IMR-90 (cell line): ENCODE measurements around the gene TALDO1. TPM values are rescaled to one million over a fixed set of nuclear protein-coding genes. Genes with fewer than 3 reads are reported as not detected.

ENCODE experiments used
- ATAC-seq: fragments of 200-7000 bp; cut with Tn5 transposase; 2 replicates; pipeline ENCODE4 v1.9.1; 2020; ENCODE audit warnings: low read depth, mild to moderate bottlenecking, moderate library complexity
- BruUV-seq: library from RNA; stranded (reverse); fragments of 400-500 nt; replicated peaks from 2 replicates; lab custom pipeline; 2021; lab: Mats Ljungman, UMichigan
- CTCF ChIA-PET: fragments of 300-600 bp; formaldehyde crosslinking; extraction: SDS; loops from one replicate; lab custom pipeline; 2021; ENCODE audit warnings: antibody characterized with exemption; lab: Yijun Ruan, JAX
- POLR2A ChIA-PET: fragments of 300-600 bp; sonication (Branson Sonifier 250); formaldehyde crosslinking; loops from one replicate; lab custom pipeline; 2022; ENCODE audit warnings: antibody characterized with exemption; ENCODE audit not compliant: unreplicated experiment; lab: Charles Lee
- DNase-seq: peaks from one replicate; pipeline ENCODE4 v3.0.0; 2013
- H2AFZ ChIP-seq: replicated peaks from 2 replicates; pipeline ENCODE3; 2013; ENCODE audit warnings: low read length, mild to moderate bottlenecking; ENCODE audit not compliant: poor library complexity
- H2AK5ac ChIP-seq: 2 replicates; pipeline ENCODE4 v1.6.1; 2013; ENCODE audit warnings: low read depth, low read length, inconsistent platforms
- H2AK9ac ChIP-seq: replicated peaks from 2 replicates; pipeline ENCODE3; 2013; ENCODE audit warnings: mild to moderate bottlenecking, low read depth, low read length, moderate library complexity; ENCODE audit not compliant: poor library complexity
- H2BK120ac ChIP-seq: 2 replicates; pipeline ENCODE4 v1.6.1; 2013; ENCODE audit warnings: low read depth, low read length, inconsistent platforms
- H2BK15ac ChIP-seq: 3 replicates; pipeline ENCODE4 v1.6.1; 2013; ENCODE audit warnings: low read depth, low read length, inconsistent platforms
- H2BK20ac ChIP-seq: 2 replicates; pipeline ENCODE4 v1.6.1; 2013; ENCODE audit warnings: low read depth, mild to moderate bottlenecking, inconsistent platforms, low read length, moderate library complexity
- H2BK5ac ChIP-seq: 2 replicates; pipeline ENCODE4 v1.6.1; 2013; ENCODE audit warnings: mild to moderate bottlenecking, low read depth, low read length, inconsistent platforms; ENCODE audit not compliant: poor library complexity, severe bottlenecking
- H3K14ac ChIP-seq: replicated peaks from 2 replicates; pipeline ENCODE4 v1.6.1; 2013; ENCODE audit warnings: low read depth, low read length, inconsistent platforms
- H3K18ac ChIP-seq: 2 replicates; pipeline ENCODE4 v1.6.1; 2013; ENCODE audit warnings: low read depth, low read length, control low read depth
- H3K23ac ChIP-seq: 2 replicates; pipeline ENCODE4 v1.6.1; 2013; ENCODE audit warnings: low read depth, low read length, inconsistent platforms
- H3K27ac ChIP-seq: 2 replicates; pipeline ENCODE4 v1.5.1; 2013; ENCODE audit warnings: mild to moderate bottlenecking, control low read depth, low read length; ENCODE audit not compliant: insufficient read depth
- H3K27me3 ChIP-seq: 2 replicates; pipeline ENCODE4 v1.6.1; 2013; ENCODE audit warnings: low read length; ENCODE audit not compliant: control insufficient read depth, insufficient read depth
- H3K36me3 ChIP-seq: 2 replicates; pipeline ENCODE4 v1.6.1; 2013; ENCODE audit warnings: low read length, mixed read lengths; ENCODE audit not compliant: control insufficient read depth, insufficient read depth
- H3K4ac ChIP-seq: 2 replicates; pipeline ENCODE4 v1.6.1; 2013; ENCODE audit warnings: low read depth, low read length, inconsistent platforms
- H3K4me1 ChIP-seq: 2 replicates; pipeline ENCODE4 v1.6.1; 2013; ENCODE audit warnings: low read length, mixed read lengths; ENCODE audit not compliant: control insufficient read depth, insufficient read depth
- H3K4me2 ChIP-seq: 2 replicates; pipeline ENCODE4 v1.6.1; 2013; ENCODE audit warnings: low read depth, mild to moderate bottlenecking, control low read depth, low read length, moderate library complexity
- H3K4me3 ChIP-seq: 2 replicates; pipeline ENCODE4 v1.5.1; 2013; ENCODE audit warnings: low read depth, mild to moderate bottlenecking, control low read depth, low read length, moderate library complexity; ENCODE audit not compliant: insufficient read depth
- H3K56ac ChIP-seq: 2 replicates; pipeline ENCODE4 v1.6.1; 2013; ENCODE audit warnings: low read length, inconsistent platforms; ENCODE audit not compliant: insufficient read depth; ENCODE audit errors: extremely low read depth
- H3K79me1 ChIP-seq, 2 experiments: 2 replicates each; pipeline ENCODE4 v1.6.1; 2013; ENCODE audit warnings: low read length in 2 of 2, inconsistent platforms in 1 of 2, low read depth in 1 of 2
- H3K9ac ChIP-seq: 2 replicates; pipeline ENCODE4 v1.6.1; 2013; ENCODE audit warnings: low read depth, low read length, control low read depth
- H3K9me1 ChIP-seq: 2 replicates; pipeline ENCODE4 v1.6.1; 2013; ENCODE audit warnings: low read length, inconsistent platforms; ENCODE audit not compliant: insufficient read depth
- H3K9me3 ChIP-seq: 2 replicates; pipeline ENCODE4 v1.6.1; 2013; ENCODE audit warnings: low read length; ENCODE audit not compliant: control insufficient read depth, insufficient read depth
- H4K20me1 ChIP-seq: 2 replicates; pipeline ENCODE4 v1.6.1; 2013; ENCODE audit warnings: low read length, inconsistent platforms; ENCODE audit not compliant: insufficient read depth
- H4K5ac ChIP-seq: 2 replicates; pipeline ENCODE4 v1.6.1; 2013; ENCODE audit warnings: mild to moderate bottlenecking, low read depth, low read length, control low read depth
- H4K8ac ChIP-seq, 2 experiments: 2 replicates each; pipeline ENCODE4 v1.6.1; 2013; ENCODE audit warnings: low read depth in 2 of 2, low read length in 2 of 2, control low read depth in 1 of 2, inconsistent platforms in 1 of 2
- H4K91ac ChIP-seq: 2 replicates; pipeline ENCODE4 v1.6.1; 2013; ENCODE audit warnings: low read depth, low read length, inconsistent platforms; ENCODE audit not compliant: insufficient read depth
- CEBPB ChIP-seq: IDR thresholded peaks from 2 replicates; pipeline ENCODE4 v1.6.1; 2012; ENCODE audit warnings: low read depth, low read length, improper control_type of control experiment
- CHD1 ChIP-seq: IDR thresholded peaks from 2 replicates; pipeline ENCODE4 v1.6.1; 2012; ENCODE audit warnings: low read depth, low read length, improper control_type of control experiment
- CTCF ChIP-seq: conservative IDR thresholded peaks from 2 replicates; pipeline ENCODE4 v1.5.1; 2012; ENCODE audit warnings: mild to moderate bottlenecking, low read depth, low read length, improper control_type of control experiment
- ELK1 ChIP-seq: fragments of 150-350 bp; IDR thresholded peaks from 2 replicates; pipeline ENCODE4 v1.6.1; 2016; ENCODE audit warnings: low read depth, mild to moderate bottlenecking, low read length, moderate library complexity, borderline replicate concordance
- FOS ChIP-seq: fragments of 150-350 bp; IDR thresholded peaks from 2 replicates; pipeline ENCODE4 v1.6.1; 2016; ENCODE audit warnings: low read depth, low read length
- MAFK ChIP-seq: IDR thresholded peaks from 2 replicates; pipeline ENCODE4 v1.6.1; 2012; ENCODE audit warnings: low read depth, low read length, improper control_type of control experiment
- MAZ ChIP-seq: IDR thresholded peaks from 2 replicates; pipeline ENCODE4 v1.6.1; 2012; ENCODE audit warnings: low read depth, mild to moderate bottlenecking, low read length, improper control_type of control experiment, moderate library complexity, borderline replicate concordance
- MXI1 ChIP-seq: IDR thresholded peaks from 2 replicates; pipeline ENCODE4 v1.6.1; 2012; ENCODE audit warnings: low read depth, mild to moderate bottlenecking, low read length, moderate library complexity, borderline replicate concordance
- NFE2L2 ChIP-seq: fragments of 150-350 bp; IDR thresholded peaks from 2 replicates; pipeline ENCODE4 v1.6.1; 2016; ENCODE audit warnings: low read depth, mild to moderate bottlenecking, low read length
- POLR2A ChIP-seq: IDR thresholded peaks from 2 replicates; pipeline ENCODE4 v1.6.1; 2012; ENCODE audit warnings: mild to moderate bottlenecking, low read depth, low read length
- RAD21 ChIP-seq: IDR thresholded peaks from 2 replicates; pipeline ENCODE4 v1.6.1; 2012; ENCODE audit warnings: low read length, improper control_type of control experiment
- RCOR1 ChIP-seq: IDR thresholded peaks from 2 replicates; pipeline ENCODE4 v1.6.1; 2012; ENCODE audit warnings: mild to moderate bottlenecking, low read length, improper control_type of control experiment; ENCODE audit not compliant: insufficient replicate concordance
- RFX5 ChIP-seq: IDR thresholded peaks from 2 replicates; pipeline ENCODE4 v1.8.0; 2012; ENCODE audit warnings: low read depth, mild to moderate bottlenecking, low read length, moderate library complexity
- SMC3 ChIP-seq: fragments of 150-350 bp; IDR thresholded peaks from 2 replicates; pipeline ENCODE4 v1.6.1; 2016; ENCODE audit warnings: low read depth, mild to moderate bottlenecking, antibody characterized with exemption, low read length, moderate library complexity
- USF2 ChIP-seq: fragments of 150-350 bp; IDR thresholded peaks from 2 replicates; pipeline ENCODE4 v1.6.1; 2017; ENCODE audit warnings: mild to moderate bottlenecking, antibody characterized with exemption, low read length, low read depth
- WGBS, 2 experiments: methylation state at CpG; one replicate each; pipeline versions ENCODE4 v1.1.5 to v1.1.7; 2013; ENCODE audit warnings: missing lambda C conversion rate in 2 of 2; ENCODE audit not compliant: insufficient read length in 1 of 2; ENCODE audit errors: extremely low coverage in 2 of 2; 5-methylcytosine and 5-hydroxymethylcytosine counted together
- dilution Hi-C: fragments of 300-500 bp; cut with HindIII; formaldehyde crosslinking; loops from one replicate; pipeline ENCODE4 v1.14.3; 2018; ENCODE audit warnings: low sequenced_read_pairs; ENCODE audit not compliant: unreplicated experiment
- in situ Hi-C: fragments of 300-500 bp; cut with MboI; formaldehyde crosslinking; loops from 3 replicates; pipeline ENCODE4 v1.14.3; 2019; ENCODE audit warnings: low sequenced_read_pairs, inconsistent platforms, mixed read lengths
- intact Hi-C: fragments of 100-400 bp; cut with micrococcal nuclease; formaldehyde crosslinking; loops from 2 replicates; pipeline ENCODE4 v1.10.0; 2022
- polyA plus RNA-seq, 3 experiments: library from polyadenylated mRNA; depleted of rRNA; stranded (reverse); fragments of >200 nt; gene quantifications; 2 replicates each; pipeline ENCODE4 v1.2.3, GENCODE V29; 2012; ENCODE audit warnings: low replicate concordance in 1 of 3
- total RNA-seq: library from RNA; depleted of rRNA; stranded (reverse); fragments of >200 nt; gene quantifications from 2 replicates; pipeline ENCODE4 v1.2.3, GENCODE V29; 2012

TALDO1 gene
- total and polyA plus RNA-seq, 2 of the 4 experiments (the other 2 are of a cell fraction), result 147 to 210 TPM

GRCh38 chr11:699753-700152 is 47.5 kb upstream of the TALDO1 start:
- no CpG with 5 or more reads among the region's 1 CpG for WGBS, 2 experiments
- peaks cover 21 to 57% of the 10 kb centered on the region in 2 experiments for H3K79me1 ChIP-seq

More at GRCh38 chr11:699753-700152, 47.5 kb upstream of the TALDO1 start:
- Histone ChIP-seq H3K9me3 (no peaks in the 10 kb centered on the region), H2AK9ac (peak overlapping the region; percentile 33), H3K9me1 (peaks cover 18% of the 10 kb centered on the region), H2AK5ac (peak overlapping the region; percentile 91), H3K36me3 (peaks cover 20% of the 10 kb centered on the region; the same call in 1 of the 2 replicates), H4K91ac (peak overlapping the region; percentile 34; the same call in 1 of the 2 replicates), H2BK5ac (peak overlapping the region; percentile 7), H2BK20ac (no peak overlapping the region), H3K27ac (peak overlapping the region; percentile 3; the same call in 1 of the 2 replicates), H2BK15ac (no peak overlapping the region), H3K14ac (0 out of 2 replicates have a peak overlapping the region, but pooled peaks have one; percentile 23), H3K18ac (no peak overlapping the region), H4K8ac (no peak overlapping the region), H3K4me3 (no peak overlapping the region), H4K5ac (no peak overlapping the region), H2AFZ (peak overlapping the region; percentile 24), H3K4ac (peak overlapping the region; percentile 59), H2BK120ac (no peak overlapping the region), H3K9ac (no peak overlapping the region), H3K4me2 (no peak overlapping the region), H3K4me1 (peaks cover 24% of the 10 kb centered on the region), H3K56ac (no peak overlapping the region), H3K27me3 (no peaks in the 10 kb centered on the region), H3K23ac (peak overlapping the region; percentile 60), H4K20me1 (peaks cover 24% of the 10 kb centered on the region)
- TF ChIP-seq FOS (no peak), RAD21 (no peak), RFX5 (no peak), NFE2L2 (no peak), MAZ (no peak), SMC3 (no peak), POLR2A (no peak), MXI1 (no peak), RCOR1 (no peak), CTCF (no peak), CEBPB (no peak), USF2 (no peak), ELK1 (no peak), CHD1 (no peak), MAFK (no peak)
- in situ Hi-C loops (no loop called here), dilution Hi-C loops (no loop called here), intact Hi-C loops (no loop called here)
- BruUV-seq, result no TSS peak
- ChIA-PET POLR2A (no interaction called here), CTCF (interaction anchor here (0.5 kb wide), 1 partner anchor 69 kb away, joined by 3 read pairs; no protein-coding TSS in a partner anchor)
- DNase-seq (no peak), ATAC-seq (no peak)
